ENCODE data around the gene PRR16. TPM values are rescaled to one million over a fixed set of nuclear protein-coding genes. Genes with fewer than 3 reads are reported as not detected.
"Not testable (repeated sequence)": the region's sequence is repeated elsewhere in the genome, so short reads cannot be mapped to it uniquely, and the experiment has no call there.

PRR16 gene
- total RNA-seq, 1 experiment from 2014 or later: not detected

DNA sequence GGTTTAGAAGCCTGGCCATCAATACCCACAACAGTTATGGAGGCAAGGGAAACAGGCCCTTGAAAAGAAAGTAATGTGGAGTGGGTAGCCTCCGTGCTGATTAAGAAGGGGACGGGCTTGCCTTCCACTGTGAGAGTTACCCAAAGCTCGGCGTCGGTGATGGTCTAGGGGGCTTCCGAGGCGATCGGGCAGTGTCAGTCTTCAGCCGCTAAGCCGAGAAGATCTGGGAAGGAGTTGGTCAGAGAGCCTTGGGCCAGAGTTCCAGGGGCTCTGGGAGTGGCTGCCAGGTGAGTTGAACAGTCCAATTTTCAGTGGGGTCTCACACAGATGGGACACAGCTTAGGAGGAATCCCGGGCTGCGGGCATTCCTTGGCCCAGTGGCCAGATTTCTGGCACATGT lies 236.6 kb downstream of the PRR16 start:
- H3K4me1 ChIP-seq (ENCODE audit: control insufficient read depth, insufficient read depth, low read length); in situ Hi-C loops (cut with HindIII; ENCODE audit: low pct_unique_long_range_greater_than_20kb, low sequenced_read_pairs); ATAC-seq; DNase-seq (ENCODE audit: low read depth, low spot score); H3K9me3 ChIP-seq (ENCODE audit: control insufficient read depth, insufficient read depth, low read depth, low read length); BruUV-seq (replicated peaks); H3K36me3 ChIP-seq (ENCODE audit: control insufficient read depth, insufficient read depth, low read length); CTCF ChIA-PET; H3K4me3 ChIP-seq (ENCODE audit: low read depth in 2 of 2, low read length in 2 of 2); POLR2A ChIA-PET; intact Hi-C loops (cut with micrococcal nuclease; ENCODE audit: unreplicated experiment); H3K27ac ChIP-seq (ENCODE audit: low read length); H3K27me3 ChIP-seq (ENCODE audit: control insufficient read depth, insufficient read depth, low read length): not testable (repeated sequence)

GRCh38 chr5:120702817-120703538 lies 238.9 kb downstream of the PRR16 start:
- H3K9me3 ChIP-seq (ENCODE audit: control insufficient read depth, insufficient read depth, low read depth, low read length); H3K27me3 ChIP-seq (ENCODE audit: control insufficient read depth, insufficient read depth, low read length); intact Hi-C loops (cut with micrococcal nuclease; ENCODE audit: unreplicated experiment); H3K4me1 ChIP-seq (ENCODE audit: control insufficient read depth, insufficient read depth, low read length); H3K36me3 ChIP-seq (ENCODE audit: control insufficient read depth, insufficient read depth, low read length); CTCF ChIA-PET; H3K27ac ChIP-seq (ENCODE audit: low read length); ATAC-seq; in situ Hi-C loops (cut with HindIII; ENCODE audit: low pct_unique_long_range_greater_than_20kb, low sequenced_read_pairs); BruUV-seq (replicated peaks); H3K4me3 ChIP-seq (ENCODE audit: low read depth in 2 of 2, low read length in 2 of 2); POLR2A ChIA-PET; DNase-seq (ENCODE audit: low read depth, low spot score): not testable (repeated sequence)

- no peak for ATAC-seq
- ChIA-PET CTCF (no interaction called here), POLR2A (no interaction called here)
- H3K9me3 ChIP-seq (ENCODE audit: control insufficient read depth, insufficient read depth, low read depth, low read length): no peaks in the 10 kb centered on the region
- TF ChIP-seq SIN3A (IDR thresholded peaks at IDR 0.05; ENCODE audit: borderline replicate concordance, insufficient read depth, low read depth, low read length): no peak
- TF ChIP-seq, protein P1, sequence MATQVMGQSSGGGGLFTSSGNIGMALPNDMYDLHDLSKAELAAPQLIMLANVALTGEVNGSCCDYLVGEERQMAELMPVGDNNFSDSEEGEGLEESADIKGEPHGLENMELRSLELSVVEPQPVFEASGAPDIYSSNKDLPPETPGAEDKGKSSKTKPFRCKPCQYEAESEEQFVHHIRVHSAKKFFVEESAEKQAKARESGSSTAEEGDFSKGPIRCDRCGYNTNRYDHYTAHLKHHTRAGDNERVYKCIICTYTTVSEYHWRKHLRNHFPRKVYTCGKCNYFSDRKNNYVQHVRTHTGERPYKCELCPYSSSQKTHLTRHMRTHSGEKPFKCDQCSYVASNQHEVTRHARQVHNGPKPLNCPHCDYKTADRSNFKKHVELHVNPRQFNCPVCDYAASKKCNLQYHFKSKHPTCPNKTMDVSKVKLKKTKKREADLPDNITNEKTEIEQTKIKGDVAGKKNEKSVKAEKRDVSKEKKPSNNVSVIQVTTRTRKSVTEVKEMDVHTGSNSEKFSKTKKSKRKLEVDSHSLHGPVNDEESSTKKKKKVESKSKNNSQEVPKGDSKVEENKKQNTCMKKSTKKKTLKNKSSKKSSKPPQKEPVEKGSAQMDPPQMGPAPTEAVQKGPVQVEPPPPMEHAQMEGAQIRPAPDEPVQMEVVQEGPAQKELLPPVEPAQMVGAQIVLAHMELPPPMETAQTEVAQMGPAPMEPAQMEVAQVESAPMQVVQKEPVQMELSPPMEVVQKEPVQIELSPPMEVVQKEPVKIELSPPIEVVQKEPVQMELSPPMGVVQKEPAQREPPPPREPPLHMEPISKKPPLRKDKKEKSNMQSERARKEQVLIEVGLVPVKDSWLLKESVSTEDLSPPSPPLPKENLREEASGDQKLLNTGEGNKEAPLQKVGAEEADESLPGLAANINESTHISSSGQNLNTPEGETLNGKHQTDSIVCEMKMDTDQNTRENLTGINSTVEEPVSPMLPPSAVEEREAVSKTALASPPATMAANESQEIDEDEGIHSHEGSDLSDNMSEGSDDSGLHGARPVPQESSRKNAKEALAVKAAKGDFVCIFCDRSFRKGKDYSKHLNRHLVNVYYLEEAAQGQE (IDR thresholded peaks at IDR 0.05; ENCODE audit: insufficient read depth in 1 of 2, low read depth in 2 of 2, low read length in 1 of 2): no peak
- no peak for TF ChIP-seq TCF7L2 (IDR thresholded peaks at IDR 0.05; ENCODE audit: low read depth, low read length)
- TF ChIP-seq POLR2AphosphoS5 (IDR thresholded peaks at IDR 0.05; ENCODE audit: low read depth, low read length): no peak
- TF ChIP-seq, protein P2, sequence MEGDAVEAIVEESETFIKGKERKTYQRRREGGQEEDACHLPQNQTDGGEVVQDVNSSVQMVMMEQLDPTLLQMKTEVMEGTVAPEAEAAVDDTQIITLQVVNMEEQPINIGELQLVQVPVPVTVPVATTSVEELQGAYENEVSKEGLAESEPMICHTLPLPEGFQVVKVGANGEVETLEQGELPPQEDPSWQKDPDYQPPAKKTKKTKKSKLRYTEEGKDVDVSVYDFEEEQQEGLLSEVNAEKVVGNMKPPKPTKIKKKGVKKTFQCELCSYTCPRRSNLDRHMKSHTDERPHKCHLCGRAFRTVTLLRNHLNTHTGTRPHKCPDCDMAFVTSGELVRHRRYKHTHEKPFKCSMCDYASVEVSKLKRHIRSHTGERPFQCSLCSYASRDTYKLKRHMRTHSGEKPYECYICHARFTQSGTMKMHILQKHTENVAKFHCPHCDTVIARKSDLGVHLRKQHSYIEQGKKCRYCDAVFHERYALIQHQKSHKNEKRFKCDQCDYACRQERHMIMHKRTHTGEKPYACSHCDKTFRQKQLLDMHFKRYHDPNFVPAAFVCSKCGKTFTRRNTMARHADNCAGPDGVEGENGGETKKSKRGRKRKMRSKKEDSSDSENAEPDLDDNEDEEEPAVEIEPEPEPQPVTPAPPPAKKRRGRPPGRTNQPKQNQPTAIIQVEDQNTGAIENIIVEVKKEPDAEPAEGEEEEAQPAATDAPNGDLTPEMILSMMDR (IDR thresholded peaks at IDR 0.05): no peak
- no peaks in the 10 kb centered on the region for H3K27me3 ChIP-seq (ENCODE audit: control insufficient read depth, insufficient read depth, low read length)
- in situ Hi-C loops (cut with HindIII; ENCODE audit: low pct_unique_long_range_greater_than_20kb, low sequenced_read_pairs) (no loop called here), intact Hi-C loops (cut with micrococcal nuclease; ENCODE audit: unreplicated experiment) (no loop called here)
- no peak overlapping the region for H3K4me3 ChIP-seq (ENCODE audit: low read depth in 2 of 2, low read length in 2 of 2)
- no peaks in the 10 kb centered on the region for H3K36me3 ChIP-seq (ENCODE audit: control insufficient read depth, insufficient read depth, low read length)
- no peaks in the 10 kb centered on the region for H3K4me1 ChIP-seq (ENCODE audit: control insufficient read depth, insufficient read depth, low read length)
- no TSS peak for BruUV-seq (replicated peaks)
- H3K27ac ChIP-seq (ENCODE audit: low read length): no peak overlapping the region
- no peak for DNase-seq (ENCODE audit: low read depth, low spot score)
Measured at GRCh38 chr5:120703918-120704587, 240.0 kb downstream of the PRR16 start.

Measured in Panc1 (cell line).